ENCODE data around the gene ALDH1A3.

ALDH1A3 gene

GRCh38 chr15:100890051-100890720 lies 10.6 kb downstream of the ALDH1A3 start:
- no peak for ATAC-seq
- TF ChIP-seq SNAI2 (CRISPR knock-in tag; IDR thresholded peaks at IDR 0.05), result no peak
- TF ChIP-seq RARB (CRISPR knock-in tag; IDR thresholded peaks at IDR 0.05), result no peak
- no peak for TF ChIP-seq GLIS3 (CRISPR knock-in tag; IDR thresholded peaks at IDR 0.05)
- TF ChIP-seq TOX (CRISPR knock-in tag; IDR thresholded peaks at IDR 0.05; ENCODE audit: borderline replicate concordance), result no peak
- no peak for TF ChIP-seq PPARA (CRISPR knock-in tag; IDR thresholded peaks at IDR 0.05; ENCODE audit: borderline replicate concordance)
- no peak for TF ChIP-seq TCF4 (CRISPR knock-in tag; IDR thresholded peaks at IDR 0.05; ENCODE audit: borderline replicate concordance)
- TF ChIP-seq ISL1 (CRISPR knock-in tag; IDR thresholded peaks at IDR 0.05), result no peak
- no peak for TF ChIP-seq CREB5 (CRISPR knock-in tag; IDR thresholded peaks at IDR 0.05; ENCODE audit: low read depth)
- no peak for TF ChIP-seq OSR1 (CRISPR knock-in tag; IDR thresholded peaks at IDR 0.05)
- no peak for TF ChIP-seq PATZ1 (CRISPR knock-in tag; IDR thresholded peaks at IDR 0.05; ENCODE audit: borderline replicate concordance)
- no peak for TF ChIP-seq ZNF70 (CRISPR knock-in tag; IDR thresholded peaks at IDR 0.05)
- no peak for TF ChIP-seq BACH2 (CRISPR knock-in tag; IDR thresholded peaks at IDR 0.05; ENCODE audit: borderline replicate concordance)
- TF ChIP-seq ZNF565 (CRISPR knock-in tag; conservative IDR thresholded peaks at IDR 0.05; ENCODE audit: low read depth), result no peak
- no peak for TF ChIP-seq ZFP30 (CRISPR knock-in tag; IDR thresholded peaks at IDR 0.05)
- no peak for TF ChIP-seq TSHZ2 (CRISPR knock-in tag; IDR thresholded peaks at IDR 0.05)

- TF ChIP-seq ZFP30 (CRISPR knock-in tag; IDR thresholded peaks at IDR 0.05), result no peak
- TF ChIP-seq ARNTL (CRISPR knock-in tag; IDR thresholded peaks at IDR 0.05; ENCODE audit: borderline replicate concordance, low read depth), result no peak
- TF ChIP-seq TOX (CRISPR knock-in tag; IDR thresholded peaks at IDR 0.05; ENCODE audit: borderline replicate concordance), result no peak
- no peak for TF ChIP-seq PPARA (CRISPR knock-in tag; IDR thresholded peaks at IDR 0.05; ENCODE audit: borderline replicate concordance)
- TF ChIP-seq ZFP3 (CRISPR knock-in tag; IDR thresholded peaks at IDR 0.05), result no peak
- TF ChIP-seq ESRRG (CRISPR knock-in tag; IDR thresholded peaks at IDR 0.05), result no peak
- TF ChIP-seq GLIS3 (CRISPR knock-in tag; IDR thresholded peaks at IDR 0.05), result no peak
- no peak for ATAC-seq
Measured at GRCh38 chr15:100890850-100891249, 11.2 kb downstream of the ALDH1A3 start.

GRCh38 chr15:100891307-100892012 lies 11.8 kb downstream of the ALDH1A3 start:
- no peak for TF ChIP-seq ZFP30 (CRISPR knock-in tag; IDR thresholded peaks at IDR 0.05)
- no peak for TF ChIP-seq TCF4 (CRISPR knock-in tag; IDR thresholded peaks at IDR 0.05; ENCODE audit: borderline replicate concordance)
- no peak for TF ChIP-seq TOX (CRISPR knock-in tag; IDR thresholded peaks at IDR 0.05; ENCODE audit: borderline replicate concordance)
- no peak for TF ChIP-seq CSDC2 (CRISPR knock-in tag; IDR thresholded peaks at IDR 0.05)
- no peak for TF ChIP-seq ZNF70 (CRISPR knock-in tag; IDR thresholded peaks at IDR 0.05)
- no peak for TF ChIP-seq ZNF565 (CRISPR knock-in tag; conservative IDR thresholded peaks at IDR 0.05; ENCODE audit: low read depth)
- no peak for TF ChIP-seq SNAI2 (CRISPR knock-in tag; IDR thresholded peaks at IDR 0.05)
- no peak for TF ChIP-seq GLIS3 (CRISPR knock-in tag; IDR thresholded peaks at IDR 0.05)
- no peak for TF ChIP-seq ARNTL (CRISPR knock-in tag; IDR thresholded peaks at IDR 0.05; ENCODE audit: borderline replicate concordance, low read depth)
- TF ChIP-seq ISL1 (CRISPR knock-in tag; IDR thresholded peaks at IDR 0.05), result no peak
- no peak for TF ChIP-seq PPARA (CRISPR knock-in tag; IDR thresholded peaks at IDR 0.05; ENCODE audit: borderline replicate concordance)
- TF ChIP-seq RARB (CRISPR knock-in tag; IDR thresholded peaks at IDR 0.05), result no peak
- no peak for TF ChIP-seq CSRNP3 (CRISPR knock-in tag; IDR thresholded peaks at IDR 0.05)
- no peak for TF ChIP-seq PATZ1 (CRISPR knock-in tag; IDR thresholded peaks at IDR 0.05; ENCODE audit: borderline replicate concordance)
- no peak for ATAC-seq
